GM12878 (cell line): ENCODE measurements around the gene TLCD3B. TPM values are rescaled to one million over a fixed set of nuclear protein-coding genes. Genes with fewer than 3 reads are reported as not detected.

Experiments used
- ATAC-seq: fragments of 200-7000 bp; cut with Tn5 transposase; 3 replicates; pipeline ENCODE4 v1.9.1; 2020; ENCODE audit warnings: mild to moderate bottlenecking, moderate library complexity
- BruUV-seq: library from RNA; stranded (reverse); fragments of 400-500 nt; replicated peaks from 2 replicates; lab custom pipeline; 2021; lab: Mats Ljungman, UMichigan
- CTCF ChIA-PET: fragments of 300-600 bp; sonication (Branson Sonifier 250); formaldehyde crosslinking; extraction: SDS; loops from one replicate; lab custom pipeline; 2021; ENCODE audit warnings: inconsistent platforms; lab: Yijun Ruan, JAX
- POLR2A ChIA-PET: fragments of 350-600 bp; formaldehyde crosslinking; extraction: SDS; loops from one replicate; lab custom pipeline; 2021; ENCODE audit warnings: inconsistent platforms; lab: Charles Lee
- RAD21 ChIA-PET: fragments of 300-600 bp; sonication (Branson Sonifier 250); formaldehyde crosslinking; loops from one replicate; lab custom pipeline; 2023; ENCODE audit warnings: antibody characterized with exemption; ENCODE audit not compliant: unreplicated experiment; lab: Charles Lee
- SMC1A ChIA-PET: fragments of 300-600 bp; sonication (Branson Sonifier 250); formaldehyde crosslinking; loops from one replicate; lab custom pipeline; 2023; ENCODE audit not compliant: unreplicated experiment, uncharacterized antibody; lab: Charles Lee
- DNase-seq: peaks from one replicate; pipeline ENCODE4 v3.0.0-alpha.2; 2011; ENCODE audit warnings: low read depth, low spot score
- FAIRE-seq: peaks from 3 replicates; lab custom pipeline; 2011; peaks lifted over from hg19 to GRCh38; lab: Jason Lieb, UNC
- H2AFZ ChIP-seq: 2 replicates; pipeline ENCODE4 v1.6.0; 2011; ENCODE audit warnings: low read depth, low read length, control low read depth; ENCODE audit not compliant: control insufficient read depth
- H3K27ac ChIP-seq: 2 replicates; pipeline ENCODE4 v1.5.1; 2011; ENCODE audit warnings: control low read depth; ENCODE audit not compliant: control insufficient read depth, insufficient read depth
- H3K27me3 ChIP-seq, 2 experiments: replicated peaks in 1 of 2; 2 replicates each; pipeline versions ENCODE4 v1.6.0 to v1.6.1; 2011; ENCODE audit warnings: low read length in 1 of 2; ENCODE audit not compliant: control insufficient read depth in 2 of 2, insufficient read depth in 2 of 2
- H3K36me3 ChIP-seq, 2 experiments: 2 replicates each; pipeline ENCODE4 v1.5.1; 2011; ENCODE audit warnings: low read length in 1 of 2; ENCODE audit not compliant: control insufficient read depth in 2 of 2, insufficient read depth in 2 of 2
- H3K4me1 ChIP-seq: 2 replicates; pipeline ENCODE4 v1.6.1; 2011; ENCODE audit warnings: mild to moderate bottlenecking, low read length, moderate library complexity, mixed read lengths; ENCODE audit not compliant: control insufficient read depth, insufficient read depth
- H3K4me2 ChIP-seq: 2 replicates; pipeline ENCODE4 v1.6.0; 2011; ENCODE audit warnings: control low read depth; ENCODE audit not compliant: control insufficient read depth, insufficient read depth
- H3K4me3 ChIP-seq: fragments of 200-600 bp; sonication (generic); 2 replicates; pipeline ENCODE4 v1.5.1; 2016
- H3K79me2 ChIP-seq: 2 replicates; pipeline ENCODE4 v1.6.0; 2011; ENCODE audit warnings: low read length; ENCODE audit not compliant: control insufficient read depth, insufficient read depth
- H3K9ac ChIP-seq: 2 replicates; pipeline ENCODE4 v1.8.0; 2011; ENCODE audit warnings: low read length, control low read depth, mixed read lengths; ENCODE audit not compliant: control insufficient read depth, insufficient read depth
- H3K9me3 ChIP-seq: replicated peaks from 3 replicates; pipeline ENCODE4 v1.5.1; 2011; ENCODE audit warnings: mild to moderate bottlenecking, low read length; ENCODE audit not compliant: control insufficient read depth, insufficient read depth
- H4K20me1 ChIP-seq: 2 replicates; pipeline ENCODE4 v1.6.0; 2011; ENCODE audit not compliant: control insufficient read depth, insufficient read depth
- BACH1 ChIP-seq: fragments of 450-650 bp; IDR thresholded peaks from 2 replicates; pipeline ENCODE4 v1.6.1; 2017; ENCODE audit warnings: mild to moderate bottlenecking, borderline replicate concordance
- EGR1 ChIP-seq, 2 experiments: IDR thresholded peaks; 1 replicate in 1 of 2; 2 replicates in 1 of 2; pipeline ENCODE4 v1.6.1; 2011 to 2012; ENCODE audit warnings: low read depth in 2 of 2, low read length in 2 of 2, borderline replicate concordance in 1 of 2, mild to moderate bottlenecking in 1 of 2, moderate library complexity in 1 of 2
- EZH2 ChIP-seq: IDR thresholded peaks from 2 replicates; pipeline ENCODE4 v1.6.1; 2012; ENCODE audit warnings: low read depth, mild to moderate bottlenecking, control low read depth, inconsistent platforms, low read length, borderline replicate concordance; ENCODE audit not compliant: control insufficient read depth
- IKZF1 ChIP-seq: fragments of 450-650 bp; conservative IDR thresholded peaks from 2 replicates; pipeline ENCODE4 v1.6.1; 2017; ENCODE audit warnings: antibody characterized with exemption, mild to moderate bottlenecking
- KAT2A ChIP-seq: conservative IDR thresholded peaks from 2 replicates; pipeline ENCODE4 v1.6.1; 2011; ENCODE audit warnings: low read depth, low read length; ENCODE audit not compliant: control insufficient read depth
- MEF2A ChIP-seq: IDR thresholded peaks from 2 replicates; pipeline ENCODE4 v1.6.1; 2011; ENCODE audit warnings: low read depth, mild to moderate bottlenecking, low read length, moderate library complexity; ENCODE audit not compliant: insufficient read depth
- NFYA ChIP-seq: IDR thresholded peaks from 2 replicates; pipeline ENCODE4 v1.6.1; 2011; ENCODE audit warnings: low read depth, mild to moderate bottlenecking, low read length, improper control_type of control experiment, borderline replicate concordance
- NR2C2 ChIP-seq: IDR thresholded peaks from 2 replicates; pipeline ENCODE4 v1.6.1; 2011; ENCODE audit warnings: borderline replicate concordance, low read depth; ENCODE audit not compliant: control insufficient read depth, insufficient read length
- RFX5 ChIP-seq: IDR thresholded peaks from 2 replicates; pipeline ENCODE4 v1.6.1; 2011; ENCODE audit warnings: low read depth, low read length, improper control_type of control experiment
- SMAD5 ChIP-seq: IDR thresholded peaks from 2 replicates; pipeline ENCODE4 v1.6.1; 2016; ENCODE audit warnings: antibody characterized with exemption, low read depth
- SMARCA5 ChIP-seq: fragments of 450-650 bp; IDR thresholded peaks from 2 replicates; pipeline ENCODE4 v1.6.1; 2017; ENCODE audit warnings: mild to moderate bottlenecking
- SPI1 ChIP-seq: IDR thresholded peaks from 2 replicates; pipeline ENCODE4 v1.6.1; 2011; ENCODE audit warnings: low read depth, mild to moderate bottlenecking, low read length, moderate library complexity, borderline replicate concordance; ENCODE audit not compliant: insufficient read depth
- SREBF2 ChIP-seq: IDR thresholded peaks from 2 replicates; pipeline ENCODE4 v1.6.1; 2012; ENCODE audit warnings: mild to moderate bottlenecking, low read length
- ZNF207 ChIP-seq: fragments of 450-650 bp; IDR thresholded peaks from 2 replicates; pipeline ENCODE4 v1.6.1; 2014; ENCODE audit warnings: antibody characterized with exemption, mild to moderate bottlenecking, borderline replicate concordance
- ZSCAN29 ChIP-seq: fragments of 450-650 bp; IDR thresholded peaks from 2 replicates; pipeline ENCODE4 v1.6.1; 2017; ENCODE audit warnings: mild to moderate bottlenecking, moderate library complexity
- WGBS: methylation state at CpG from one replicate; pipeline ENCODE4 v1.1.6; 2016; ENCODE audit warnings: low lambda C conversion rate; ENCODE audit not compliant: insufficient replicate concordance, insufficient coverage; ENCODE audit errors: missing lambda C conversion rate; 5-methylcytosine and 5-hydroxymethylcytosine counted together
- in situ Hi-C: fragments of 300-500 bp; cut with MboI; formaldehyde crosslinking; loops from 9 replicates; pipeline ENCODE4 v1.14.3; 2018; ENCODE audit warnings: mixed read lengths
- intact Hi-C: fragments of 100-400 bp; cut with micrococcal nuclease; formaldehyde crosslinking; loops from one replicate; pipeline ENCODE4 v1.14.2; 2022; ENCODE audit not compliant: unreplicated experiment
- polyA plus RNA-seq, 11 experiments: library from polyadenylated mRNA; depleted of rRNA in 4 of 11; unstranded in 6 of 11; stranded (reverse) in 5 of 11; fragments of >200 nt; fragmentation: Nextera tagmentation in 4 of 11; fragmentation: Illumina TruSeq in 1 of 11; extraction: Ambion mirVana in 4 of 11; extraction: Trizol in 1 of 11; gene quantifications; 1 replicate in 1 of 11; 2 replicates in 10 of 11; pipeline versions ENCODE4 v1.2.1 to v1.2.3, GENCODE V29; 2011 to 2016; ENCODE audit warnings: inconsistent platforms in 2 of 11, missing spikeins in 2 of 11, low read depth in 1 of 11
- total RNA-seq, 4 experiments: library from RNA; depleted of rRNA in 3 of 4; stranded (reverse); fragments of >200 nt in 3 of 4; fragmentation: Illumina TruSeq in 1 of 4; extraction: Trizol in 1 of 4; gene quantifications; 2 replicates each; pipeline versions ENCODE4 v1.2.1 to v1.2.3, GENCODE V29; 2013 to 2021
- TF ChIP-seq, protein P1 (sequence below): fragments of 450-650 bp; IDR thresholded peaks from 2 replicates; pipeline ENCODE4 v1.6.1; 2016; ENCODE audit warnings: mild to moderate bottlenecking

TLCD3B gene
- total and polyA plus RNA-seq, 10 of the 15 experiments (the other 5 are each of a cell fraction or from before 2014, with no cell fraction given): 0.05 to 0.51 (median 0.18) TPM; not detected in 4

DNA sequence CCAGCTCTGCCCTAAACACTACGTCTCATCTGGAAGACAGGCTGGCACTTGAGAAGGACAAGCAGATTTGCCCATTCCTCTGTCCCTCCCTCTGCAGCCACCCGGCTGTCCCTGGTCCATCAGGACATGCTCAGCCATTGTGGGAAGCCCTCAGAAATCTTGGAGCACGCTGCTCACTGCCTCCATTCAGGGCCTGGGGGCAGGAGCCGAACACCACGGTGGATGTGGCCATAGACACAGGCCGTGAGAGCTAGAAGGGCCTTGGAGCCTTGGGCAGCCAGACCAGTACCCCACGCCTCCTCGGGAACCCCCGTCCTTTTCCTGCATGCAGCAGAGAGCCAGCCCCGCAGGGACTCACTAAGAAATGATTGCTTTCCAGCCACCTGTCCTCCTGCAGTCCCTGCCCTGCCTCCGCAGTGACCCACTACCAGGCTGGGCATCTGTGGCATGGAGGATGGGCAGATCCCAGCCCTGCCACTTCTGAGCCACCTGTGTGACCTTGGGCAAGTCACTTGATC is 23.6 kb downstream of the TLCD3B start:
- H3K27ac ChIP-seq: no peak overlapping the region
- SMC1A ChIA-PET: no interaction called here
- POLR2A ChIA-PET: no interaction called here
- H3K4me1 ChIP-seq: no peaks in the 10 kb centered on the region
- intact Hi-C loops: no loop called here
- H3K9ac ChIP-seq: no peak overlapping the region
- no peaks in the 10 kb centered on the region; a peak in 2 of 4 replicates for H3K36me3 ChIP-seq
- BruUV-seq: no TSS peak
- no peaks in the 10 kb centered on the region for H3K79me2 ChIP-seq
- no peak overlapping the region for H3K4me2 ChIP-seq
- no peak overlapping the region for H3K4me3 ChIP-seq
- no peak overlapping the region for H2AFZ ChIP-seq
- WGBS: 58% methylated on average over 11 of the region's 11 CpGs
- H4K20me1 ChIP-seq: no peaks in the 10 kb centered on the region
- CTCF ChIA-PET: no interaction called here
- TF ChIP-seq MEF2A: no peak
- TF ChIP-seq, protein P1, sequence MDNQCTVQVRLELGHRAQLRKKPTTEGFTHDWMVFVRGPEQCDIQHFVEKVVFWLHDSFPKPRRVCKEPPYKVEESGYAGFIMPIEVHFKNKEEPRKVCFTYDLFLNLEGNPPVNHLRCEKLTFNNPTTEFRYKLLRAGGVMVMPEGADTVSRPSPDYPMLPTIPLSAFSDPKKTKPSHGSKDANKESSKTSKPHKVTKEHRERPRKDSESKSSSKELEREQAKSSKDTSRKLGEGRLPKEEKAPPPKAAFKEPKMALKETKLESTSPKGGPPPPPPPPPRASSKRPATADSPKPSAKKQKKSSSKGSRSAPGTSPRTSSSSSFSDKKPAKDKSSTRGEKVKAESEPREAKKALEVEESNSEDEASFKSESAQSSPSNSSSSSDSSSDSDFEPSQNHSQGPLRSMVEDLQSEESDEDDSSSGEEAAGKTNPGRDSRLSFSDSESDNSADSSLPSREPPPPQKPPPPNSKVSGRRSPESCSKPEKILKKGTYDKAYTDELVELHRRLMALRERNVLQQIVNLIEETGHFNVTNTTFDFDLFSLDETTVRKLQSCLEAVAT: no peak
- TF ChIP-seq EZH2: no peak
- FAIRE-seq (no peak), ATAC-seq (no peak), DNase-seq (no peak)
- in situ Hi-C loops: loop anchor here (25.0 kb wide), 1 partner anchor 895 kb away; no protein-coding TSS in a partner anchor
- H3K27me3 ChIP-seq: peaks cover 3 to 7% of the 10 kb centered on the region in 2 experiments; a peak in 3 of 4 replicates
- no peaks in the 10 kb centered on the region for H3K9me3 ChIP-seq
- RAD21 ChIA-PET: no interaction called here

DNA sequence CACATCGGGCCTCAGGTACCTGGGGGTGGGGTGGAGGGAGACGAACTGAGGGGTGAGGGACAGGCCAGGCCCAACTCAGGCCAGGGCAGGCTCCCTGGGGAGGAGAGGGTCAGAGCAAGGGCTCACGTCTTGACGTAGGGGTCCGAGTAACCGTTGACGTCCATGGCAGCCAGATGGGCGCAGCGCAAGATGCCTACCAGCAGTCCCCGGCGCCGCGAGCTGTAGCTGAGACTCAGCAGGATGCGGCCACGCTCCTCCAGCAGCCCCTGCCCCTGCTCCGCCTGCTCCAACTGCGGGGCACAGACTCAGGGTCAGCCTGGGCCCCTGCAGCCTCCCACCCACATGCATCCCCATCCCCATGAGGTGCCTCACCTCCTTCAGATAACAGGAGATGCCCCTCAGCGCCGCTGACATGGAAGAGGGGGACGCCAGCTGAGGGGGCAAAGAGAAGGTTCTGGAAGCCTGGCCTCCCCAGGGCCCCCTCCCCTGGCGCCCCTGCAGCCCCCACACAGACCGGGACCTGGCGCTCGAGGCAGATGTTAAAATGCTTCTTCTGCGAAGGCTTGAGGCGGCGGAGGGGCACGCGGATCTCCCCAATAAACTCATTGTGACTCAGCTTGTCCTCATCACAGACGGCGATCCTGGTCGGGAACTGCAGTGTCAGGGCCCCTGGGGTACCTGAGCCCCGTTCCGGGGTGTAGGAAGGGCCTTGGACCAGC is 24.3 kb downstream of the TLCD3B start:
- no TSS peak for BruUV-seq
- SMC1A ChIA-PET: no interaction called here

More for the DNA sequence above, 24.3 kb downstream of the TLCD3B start:
- FAIRE-seq (no peak), ATAC-seq (no peak), DNase-seq (no peak)
- intact Hi-C loops: no loop called here
- no peaks in the 10 kb centered on the region for H3K79me2 ChIP-seq
- no peaks in the 10 kb centered on the region; a peak in 2 of 4 replicates for H3K36me3 ChIP-seq
- ChIA-PET CTCF (interaction anchor here (1.0 to 1.4 kb wide), 4 partner anchors 10 to 306 kb away, joined by 3 to 4 read pairs (median 4); no protein-coding TSS in a partner anchor), RAD21 (no interaction called here), POLR2A (no interaction called here)
- H2AFZ ChIP-seq: no peak overlapping the region
- no peaks in the 10 kb centered on the region for H4K20me1 ChIP-seq
- H3K4me1 ChIP-seq: no peaks in the 10 kb centered on the region
- no peak overlapping the region for H3K4me2 ChIP-seq
- TF ChIP-seq NR2C2 (no peak), ZSCAN29 (no peak), SMARCA5 (no peak), SMAD5 (no peak), NFYA (no peak), KAT2A (no peak), ZNF207 (no peak), BACH1 (no peak), SREBF2 (no peak), IKZF1 (no peak), SPI1 (no peak), EGR1 (IDR thresholded peaks at IDR 0.05; ENCODE audit: borderline replicate concordance in 1 of 2, low read depth in 2 of 2, low read length in 2 of 2) (no peak), RFX5 (no peak)
- in situ Hi-C loops: loop anchor here (25.0 kb wide), 1 partner anchor 895 kb away; no protein-coding TSS in a partner anchor
- H3K27ac ChIP-seq: no peak overlapping the region
- no peak overlapping the region for H3K9ac ChIP-seq
- H3K27me3 ChIP-seq: peaks cover 0 to 3% of the 10 kb centered on the region in 2 experiments; a peak in 3 of 4 replicates
- H3K9me3 ChIP-seq: no peaks in the 10 kb centered on the region
- WGBS: 91% methylated on average over 25 of the region's 34 CpGs
- no peak overlapping the region for H3K4me3 ChIP-seq
